Body of pancreas (tissue), 4 donors: Measurements from ENCODE around the gene TCHP.

Source experiments
- CTCF ChIP-seq, 7 experiments: fragments of 450-650 bp in 4 of 7; fragments of 200-600 bp in 3 of 7; sonication (generic) in 3 of 7; IDR thresholded peaks; one replicate each; pipeline ENCODE4 v1.5.1; 2016 to 2019; ENCODE audit warnings: antibody characterized with exemption in 7 of 7
- POLR2A ChIP-seq, 3 donors: fragments of 450-650 bp; IDR thresholded peaks; one replicate each; pipeline ENCODE4 v1.6.1; 2016; ENCODE audit warnings: antibody characterized with exemption in 3 of 3, mild to moderate bottlenecking in 2 of 3

- no peak for TF ChIP-seq CTCF (IDR thresholded peaks at IDR 0.05)
- no peak for TF ChIP-seq POLR2A (IDR thresholded peaks at IDR 0.05)
Measured at GRCh38 chr12:109881752-109882151, 18.3 kb upstream of the TCHP start.
